ENCODE results near the gene GLIS1. TPM values are rescaled to one million over a fixed set of nuclear protein-coding genes. Genes with fewer than 3 reads are reported as not detected.
A peak's percentile ranks its signal among the peaks of the same experiment; 100 is the strongest.

GLIS1 gene
- total and polyA plus RNA-seq, 7 donors: 0.03 to 0.40 (median 0.15) TPM

DNA sequence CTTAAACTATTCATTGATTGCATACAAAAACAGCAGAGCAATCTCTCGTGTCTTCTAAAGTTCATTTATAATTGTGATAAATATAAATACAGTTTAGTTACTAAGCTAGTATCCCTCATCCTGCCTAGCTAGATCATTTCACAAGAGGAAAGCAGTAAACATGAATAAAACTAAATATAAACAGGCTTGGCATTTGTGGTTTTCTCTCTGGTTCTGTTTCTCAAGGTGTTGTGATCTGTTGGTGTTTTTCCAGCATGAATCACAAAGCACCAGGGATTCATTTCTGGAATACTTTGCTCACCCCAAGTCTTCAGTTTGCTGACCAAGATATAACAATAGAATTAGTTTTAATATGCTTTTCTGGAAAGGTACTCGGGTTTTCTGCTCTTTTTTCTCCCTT is 32.7 kb upstream of the GLIS1 start:
- TF ChIP-seq, protein P1, sequence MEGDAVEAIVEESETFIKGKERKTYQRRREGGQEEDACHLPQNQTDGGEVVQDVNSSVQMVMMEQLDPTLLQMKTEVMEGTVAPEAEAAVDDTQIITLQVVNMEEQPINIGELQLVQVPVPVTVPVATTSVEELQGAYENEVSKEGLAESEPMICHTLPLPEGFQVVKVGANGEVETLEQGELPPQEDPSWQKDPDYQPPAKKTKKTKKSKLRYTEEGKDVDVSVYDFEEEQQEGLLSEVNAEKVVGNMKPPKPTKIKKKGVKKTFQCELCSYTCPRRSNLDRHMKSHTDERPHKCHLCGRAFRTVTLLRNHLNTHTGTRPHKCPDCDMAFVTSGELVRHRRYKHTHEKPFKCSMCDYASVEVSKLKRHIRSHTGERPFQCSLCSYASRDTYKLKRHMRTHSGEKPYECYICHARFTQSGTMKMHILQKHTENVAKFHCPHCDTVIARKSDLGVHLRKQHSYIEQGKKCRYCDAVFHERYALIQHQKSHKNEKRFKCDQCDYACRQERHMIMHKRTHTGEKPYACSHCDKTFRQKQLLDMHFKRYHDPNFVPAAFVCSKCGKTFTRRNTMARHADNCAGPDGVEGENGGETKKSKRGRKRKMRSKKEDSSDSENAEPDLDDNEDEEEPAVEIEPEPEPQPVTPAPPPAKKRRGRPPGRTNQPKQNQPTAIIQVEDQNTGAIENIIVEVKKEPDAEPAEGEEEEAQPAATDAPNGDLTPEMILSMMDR (IDR thresholded peaks at IDR 0.05): no peak
- H3K9me3 ChIP-seq: no peaks in the 10 kb centered on the region
- peaks cover 0 to 32% of the 10 kb centered on the region in 2 donors for H3K36me3 ChIP-seq (ENCODE audit: insufficient read depth in 1 of 2, low read depth in 1 of 2)
- no peaks in the 10 kb centered on the region for H3K4me1 ChIP-seq
- no peaks in the 10 kb centered on the region for H3K27me3 ChIP-seq (ENCODE audit: insufficient read depth in 3 of 3, low read length in 2 of 3)
- no peak overlapping the region for H3K27ac ChIP-seq
- ATAC-seq: no peak
- WGBS, 3 donors: 89 to 96% (median 92%) methylated on average over 2 of the region's 2 CpGs
- intact Hi-C loops (cut with DNase I): no loop called here
- no peak for DNase-seq
- H3K4me3 ChIP-seq: no peak overlapping the region

DNA sequence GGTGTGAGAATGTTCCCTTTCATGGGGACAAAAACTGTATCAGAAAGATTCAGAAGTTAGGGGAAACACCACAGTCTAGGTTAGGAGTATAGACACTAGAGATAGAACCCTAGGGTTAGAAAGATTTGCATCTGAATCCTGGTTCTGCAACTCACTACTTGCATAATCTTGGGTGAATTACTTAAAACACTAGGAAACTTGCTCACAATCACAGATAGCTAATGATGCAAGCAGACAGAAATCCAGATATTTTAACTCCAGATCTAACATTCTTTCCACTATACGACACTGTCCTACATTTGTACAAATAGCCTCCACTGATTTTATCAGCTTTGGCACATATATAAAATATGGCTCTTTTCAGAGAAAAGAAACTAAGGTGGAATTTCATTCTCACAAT is 30.8 kb upstream of the GLIS1 start:
- Histone ChIP-seq H3K36me3 (ENCODE audit: insufficient read depth in 1 of 2, low read depth in 1 of 2) (peaks cover 0 to 32% of the 10 kb centered on the region in 2 donors), H3K27ac (no peak overlapping the region), H3K27me3 (ENCODE audit: insufficient read depth in 3 of 3, low read length in 2 of 3) (no peaks in the 10 kb centered on the region), H3K4me1 (no peaks in the 10 kb centered on the region), H3K9me3 (no peaks in the 10 kb centered on the region), H3K4me3 (no peak overlapping the region)
- TF ChIP-seq, protein P1 (IDR thresholded peaks at IDR 0.05): no peak
- WGBS, 3 donors: 92 to 100% (median 100%) methylated on average over 1 of the region's 1 CpG
- ATAC-seq (no peak), DNase-seq (no peak)
- intact Hi-C loops (cut with DNase I): no loop called here

- 95 to 100% (median 99%) methylated on average over 1 of the region's 1 CpG for WGBS, 3 donors
- peaks cover 0 to 32% of the 10 kb centered on the region in 2 donors for H3K36me3 ChIP-seq (ENCODE audit: insufficient read depth in 1 of 2, low read depth in 1 of 2)
- no peak overlapping the region for H3K27ac ChIP-seq
- no peaks in the 10 kb centered on the region for H3K9me3 ChIP-seq
- DNase-seq (no peak), ATAC-seq (no peak)
- no peaks in the 10 kb centered on the region for H3K27me3 ChIP-seq (ENCODE audit: insufficient read depth in 3 of 3, low read length in 2 of 3)
- no peak overlapping the region for H3K4me3 ChIP-seq
- H3K4me1 ChIP-seq: no peaks in the 10 kb centered on the region
- intact Hi-C loops (cut with DNase I): no loop called here
- TF ChIP-seq, protein P1 (IDR thresholded peaks at IDR 0.05): no peak
Measured at GRCh38 chr1:53769184-53769583, 30.2 kb upstream of the GLIS1 start.

GRCh38 chr1:53766831-53767405 is 28.0 kb upstream of the GLIS1 start:
- Histone ChIP-seq H3K27me3 (ENCODE audit: insufficient read depth in 3 of 3, low read length in 2 of 3) (no peaks in the 10 kb centered on the region), H3K27ac (no peak overlapping the region), H3K4me3 (peak overlapping the region; percentile 22), H3K4me1 (no peaks in the 10 kb centered on the region), H3K36me3 (ENCODE audit: insufficient read depth in 1 of 2, low read depth in 1 of 2) (peaks cover 0 to 26% of the 10 kb centered on the region in 2 donors), H3K9me3 (no peaks in the 10 kb centered on the region)
- TF ChIP-seq, protein P1 (IDR thresholded peaks at IDR 0.05): no peak
- intact Hi-C loops (cut with DNase I): no loop called here
- 25 to 35% (median 33%) methylated on average over 3 of the region's 3 CpGs for WGBS, 3 donors
- DNase-seq (no peak), ATAC-seq (no peak)

GRCh38 chr1:53766194-53766742 is 27.3 kb upstream of the GLIS1 start:
- H3K4me1 ChIP-seq: no peaks in the 10 kb centered on the region
- H3K36me3 ChIP-seq (ENCODE audit: insufficient read depth in 1 of 2, low read depth in 1 of 2): peaks cover 0 to 20% of the 10 kb centered on the region in 2 donors
- H3K9me3 ChIP-seq: no peaks in the 10 kb centered on the region
- H3K4me3 ChIP-seq: peak overlapping the region; percentile 22
- DNase-seq: no peak
- whole genome bisulfite sequencing, 3 donors: 83 to 88% (median 85%) methylated on average over 3 of the region's 3 CpGs
- no peak for ATAC-seq
- intact Hi-C loops (cut with DNase I): no loop called here
- H3K27me3 ChIP-seq (ENCODE audit: insufficient read depth in 3 of 3, low read length in 2 of 3): no peaks in the 10 kb centered on the region
- TF ChIP-seq, protein P1 (IDR thresholded peaks at IDR 0.05): no peak
- no peak overlapping the region for H3K27ac ChIP-seq
